Liver (tissue), 3 donors: ENCODE results near the gene SAAL1.

Experiments
- ATF3 ChIP-seq: IDR thresholded peaks from 2 replicates; pipeline ENCODE4 v1.6.1; 2016; ENCODE audit warnings: antibody characterized with exemption
- FOXA1 ChIP-seq: IDR thresholded peaks from 2 replicates; pipeline ENCODE4 v1.6.1; 2016; ENCODE audit warnings: antibody characterized with exemption
- GABPA ChIP-seq, 2 donors: IDR thresholded peaks in 1 of 2; conservative IDR thresholded peaks in 1 of 2; 2 replicates each; pipeline ENCODE4 v1.6.1; 2016; ENCODE audit warnings: antibody characterized with exemption in 2 of 2, mild to moderate bottlenecking in 1 of 2, moderate library complexity in 1 of 2
- JUND ChIP-seq, 2 donors: IDR thresholded peaks; 2 replicates each; pipeline ENCODE4 v1.6.1; 2016; ENCODE audit warnings: antibody characterized with exemption in 2 of 2
- MAX ChIP-seq: IDR thresholded peaks from 2 replicates; pipeline ENCODE4 v1.6.1; 2016; ENCODE audit warnings: antibody characterized with exemption
- RAD21 ChIP-seq, 2 donors: IDR thresholded peaks; 2 replicates each; pipeline ENCODE4 v1.6.1; 2016; ENCODE audit warnings: antibody characterized with exemption in 2 of 2, mild to moderate bottlenecking in 2 of 2
- REST ChIP-seq: IDR thresholded peaks from 2 replicates; pipeline ENCODE4 v1.6.1; 2016; ENCODE audit warnings: antibody characterized with exemption, mild to moderate bottlenecking
- SP1 ChIP-seq: IDR thresholded peaks from 2 replicates; pipeline ENCODE4 v1.6.1; 2018; ENCODE audit warnings: antibody characterized with exemption, mild to moderate bottlenecking
- YY1 ChIP-seq: IDR thresholded peaks from 2 replicates; pipeline ENCODE4 v1.6.1; 2016; ENCODE audit warnings: antibody characterized with exemption, mild to moderate bottlenecking
- ZBTB33 ChIP-seq: IDR thresholded peaks from 2 replicates; pipeline ENCODE4 v1.6.1; 2016; ENCODE audit warnings: antibody characterized with exemption
- TF ChIP-seq, protein P1 (sequence below): fragments of 150-350 bp; IDR thresholded peaks from 2 replicates; pipeline ENCODE4 v1.5.1; 2017; ENCODE audit warnings: improper control_type of control experiment, low read depth, low read length; ENCODE audit not compliant: missing input control
- donor health status: healthy.
- donor health status: healthy.

- TF ChIP-seq MAX: no peak
- TF ChIP-seq, protein P1, sequence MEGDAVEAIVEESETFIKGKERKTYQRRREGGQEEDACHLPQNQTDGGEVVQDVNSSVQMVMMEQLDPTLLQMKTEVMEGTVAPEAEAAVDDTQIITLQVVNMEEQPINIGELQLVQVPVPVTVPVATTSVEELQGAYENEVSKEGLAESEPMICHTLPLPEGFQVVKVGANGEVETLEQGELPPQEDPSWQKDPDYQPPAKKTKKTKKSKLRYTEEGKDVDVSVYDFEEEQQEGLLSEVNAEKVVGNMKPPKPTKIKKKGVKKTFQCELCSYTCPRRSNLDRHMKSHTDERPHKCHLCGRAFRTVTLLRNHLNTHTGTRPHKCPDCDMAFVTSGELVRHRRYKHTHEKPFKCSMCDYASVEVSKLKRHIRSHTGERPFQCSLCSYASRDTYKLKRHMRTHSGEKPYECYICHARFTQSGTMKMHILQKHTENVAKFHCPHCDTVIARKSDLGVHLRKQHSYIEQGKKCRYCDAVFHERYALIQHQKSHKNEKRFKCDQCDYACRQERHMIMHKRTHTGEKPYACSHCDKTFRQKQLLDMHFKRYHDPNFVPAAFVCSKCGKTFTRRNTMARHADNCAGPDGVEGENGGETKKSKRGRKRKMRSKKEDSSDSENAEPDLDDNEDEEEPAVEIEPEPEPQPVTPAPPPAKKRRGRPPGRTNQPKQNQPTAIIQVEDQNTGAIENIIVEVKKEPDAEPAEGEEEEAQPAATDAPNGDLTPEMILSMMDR: no peak
- no peak for TF ChIP-seq ZBTB33
- TF ChIP-seq JUND (IDR thresholded peaks at IDR 0.05): no peak
- no peak for TF ChIP-seq REST
- TF ChIP-seq FOXA1: no peak
- no peak for TF ChIP-seq YY1
- TF ChIP-seq GABPA (IDR thresholded peaks at IDR 0.05 in 1 of 2, conservative IDR thresholded peaks at IDR 0.05 in 1 of 2): no peak
- TF ChIP-seq SP1: no peak
- no peak for TF ChIP-seq ATF3
- no peak for TF ChIP-seq RAD21 (IDR thresholded peaks at IDR 0.05)
These were observed 26.5 kb upstream of the SAAL1 start, which contains the start of gene MRGPRX3 for GRCh38 chr11:18132341-18132740.
